ENCODE measurements around the gene RAN. TPM values are rescaled to one million over a fixed set of nuclear protein-coding genes. Genes with fewer than 3 reads are reported as not detected.

The RAN gene
- total RNA-seq, 3 donors from 2014 or later, result 258 to 389 (median 306) TPM

DNA sequence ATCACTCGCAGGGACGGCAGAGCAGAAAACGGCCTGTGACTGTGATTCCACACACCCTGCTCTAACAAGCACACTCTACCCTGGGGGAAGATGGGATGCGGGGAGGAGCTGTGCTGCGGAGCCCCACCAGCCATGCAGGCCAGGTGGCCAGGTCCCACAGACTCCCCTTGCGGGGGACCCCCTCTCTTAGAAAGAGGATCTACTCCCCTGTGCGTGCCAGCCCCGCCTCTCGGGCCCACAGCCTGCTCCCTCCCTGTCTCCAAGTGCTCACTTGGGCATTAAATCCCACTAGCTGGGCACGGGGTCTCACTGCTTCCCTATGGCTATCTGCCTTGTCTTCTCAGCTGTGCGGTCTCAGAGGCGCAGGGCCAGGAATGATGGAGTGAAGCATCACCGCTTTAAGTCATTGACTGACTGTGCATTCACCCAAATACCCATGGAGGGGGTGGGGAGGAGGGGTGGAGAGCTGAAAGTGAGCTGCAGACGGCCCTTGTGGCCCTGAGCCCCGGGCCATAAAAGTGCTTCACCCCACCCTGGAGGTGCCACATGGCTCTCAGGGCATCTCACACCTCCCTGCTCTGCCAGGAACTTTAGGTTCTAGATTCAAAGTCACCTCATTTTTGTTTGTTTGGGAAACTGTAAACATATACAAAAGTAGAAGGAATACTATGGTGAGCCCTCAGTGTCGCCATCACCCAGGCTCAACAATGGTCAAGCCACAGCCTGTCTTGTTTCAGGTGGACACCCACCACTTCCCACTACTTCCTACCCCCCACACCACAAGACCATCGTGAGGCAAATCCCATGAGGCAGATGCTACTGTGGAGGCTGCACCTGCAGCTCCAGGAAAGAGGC lies 42.2 kb upstream of the RAN start:
- no peaks in the 10 kb centered on the region for H3K9me3 ChIP-seq
- H3K4me1 ChIP-seq (ENCODE audit: low read depth), result no peaks in the 10 kb centered on the region
- DNase-seq (no peak), ATAC-seq (no peak)
- intact Hi-C loops (cut with DNase I, micrococcal nuclease), result no loop called here
- H3K36me3 ChIP-seq (ENCODE audit: low read depth), result no peaks in the 10 kb centered on the region
- no peak overlapping the region for H3K4me3 ChIP-seq
- TF ChIP-seq, protein P1, sequence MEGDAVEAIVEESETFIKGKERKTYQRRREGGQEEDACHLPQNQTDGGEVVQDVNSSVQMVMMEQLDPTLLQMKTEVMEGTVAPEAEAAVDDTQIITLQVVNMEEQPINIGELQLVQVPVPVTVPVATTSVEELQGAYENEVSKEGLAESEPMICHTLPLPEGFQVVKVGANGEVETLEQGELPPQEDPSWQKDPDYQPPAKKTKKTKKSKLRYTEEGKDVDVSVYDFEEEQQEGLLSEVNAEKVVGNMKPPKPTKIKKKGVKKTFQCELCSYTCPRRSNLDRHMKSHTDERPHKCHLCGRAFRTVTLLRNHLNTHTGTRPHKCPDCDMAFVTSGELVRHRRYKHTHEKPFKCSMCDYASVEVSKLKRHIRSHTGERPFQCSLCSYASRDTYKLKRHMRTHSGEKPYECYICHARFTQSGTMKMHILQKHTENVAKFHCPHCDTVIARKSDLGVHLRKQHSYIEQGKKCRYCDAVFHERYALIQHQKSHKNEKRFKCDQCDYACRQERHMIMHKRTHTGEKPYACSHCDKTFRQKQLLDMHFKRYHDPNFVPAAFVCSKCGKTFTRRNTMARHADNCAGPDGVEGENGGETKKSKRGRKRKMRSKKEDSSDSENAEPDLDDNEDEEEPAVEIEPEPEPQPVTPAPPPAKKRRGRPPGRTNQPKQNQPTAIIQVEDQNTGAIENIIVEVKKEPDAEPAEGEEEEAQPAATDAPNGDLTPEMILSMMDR (IDR thresholded peaks at IDR 0.05), result no peak

DNA sequence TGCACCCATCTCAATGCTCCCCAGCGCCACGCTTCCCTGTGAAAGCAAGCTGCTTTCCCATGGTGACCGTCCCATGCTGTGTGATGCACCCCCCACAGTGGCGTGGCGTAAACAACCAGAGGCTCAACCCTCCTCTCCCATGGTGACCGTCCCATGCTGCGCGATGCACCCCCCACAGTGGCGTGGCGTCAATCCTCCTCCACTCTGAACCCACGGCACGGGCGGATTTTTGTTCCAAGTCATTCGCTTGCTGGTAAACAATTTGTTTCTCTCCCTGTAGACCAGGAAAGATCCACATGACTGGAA lies 41.7 kb upstream of the RAN start:
- Histone ChIP-seq H3K9me3 (no peaks in the 10 kb centered on the region), H3K4me3 (no peak overlapping the region), H3K4me1 (ENCODE audit: low read depth) (no peaks in the 10 kb centered on the region), H3K36me3 (ENCODE audit: low read depth) (no peaks in the 10 kb centered on the region)
- TF ChIP-seq, protein P1 (IDR thresholded peaks at IDR 0.05), result no peak
- ATAC-seq (no peak), DNase-seq (no peak)
- intact Hi-C loops (cut with DNase I, micrococcal nuclease), result no loop called here

DNA sequence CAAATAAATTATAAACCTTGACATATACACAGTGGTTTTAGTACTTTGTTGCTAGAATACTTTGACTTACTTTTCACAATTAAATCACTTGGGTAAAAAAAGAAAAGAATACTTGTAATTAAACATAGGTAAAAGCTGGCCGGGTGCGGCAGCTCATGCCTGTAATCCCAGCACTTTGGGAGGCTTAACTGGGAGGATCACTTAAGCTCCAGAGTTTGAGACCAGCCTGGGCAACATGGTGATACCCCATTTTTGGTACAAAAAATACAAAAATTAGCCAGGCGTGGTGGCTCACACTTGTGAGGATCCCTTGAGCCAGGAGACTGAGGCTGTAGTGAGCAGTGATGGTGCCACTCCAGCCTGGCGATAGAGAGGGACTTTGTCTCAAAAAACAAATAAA lies 40.6 kb upstream of the RAN start:
- H3K4me1 ChIP-seq (ENCODE audit: low read depth), result no peaks in the 10 kb centered on the region
- ATAC-seq (no peak), DNase-seq (no peak)
- intact Hi-C loops (cut with DNase I, micrococcal nuclease), result no loop called here
- H3K36me3 ChIP-seq (ENCODE audit: low read depth), result no peaks in the 10 kb centered on the region
- no peaks in the 10 kb centered on the region for H3K9me3 ChIP-seq
- TF ChIP-seq, protein P1 (IDR thresholded peaks at IDR 0.05), result no peak
- no peak overlapping the region for H3K4me3 ChIP-seq

DNA sequence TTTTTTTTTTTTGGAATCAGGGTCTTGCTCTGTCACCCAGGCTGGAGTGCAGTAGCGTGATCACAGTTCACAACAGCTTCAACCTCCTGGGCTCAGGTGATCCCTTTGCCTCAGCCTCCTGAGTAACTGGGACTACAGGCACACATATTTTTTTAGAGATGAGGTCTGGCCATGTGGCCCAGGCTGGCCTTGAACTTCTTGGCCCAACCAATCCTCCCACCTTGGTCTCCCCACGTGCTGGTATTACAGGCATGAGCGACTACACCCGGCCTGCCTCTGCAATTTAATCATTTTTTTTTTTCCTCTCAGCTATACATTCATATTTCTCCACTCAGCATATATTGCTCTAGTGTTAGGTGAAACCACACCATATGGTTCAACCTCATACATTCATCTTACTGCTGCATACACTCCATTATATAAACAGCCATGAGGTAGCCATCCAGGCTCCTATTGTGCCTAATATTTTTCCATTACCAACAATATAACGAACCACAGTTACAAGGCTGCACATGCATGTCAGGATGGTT lies 39.9 kb upstream of the RAN start:
- intact Hi-C loops (cut with DNase I, micrococcal nuclease), result no loop called here
- TF ChIP-seq, protein P1 (IDR thresholded peaks at IDR 0.05), result no peak
- Histone ChIP-seq H3K4me1 (ENCODE audit: low read depth) (no peaks in the 10 kb centered on the region), H3K9me3 (no peaks in the 10 kb centered on the region), H3K36me3 (ENCODE audit: low read depth) (no peaks in the 10 kb centered on the region), H3K4me3 (no peak overlapping the region)
- DNase-seq (no peak), ATAC-seq (no peak)

DNA sequence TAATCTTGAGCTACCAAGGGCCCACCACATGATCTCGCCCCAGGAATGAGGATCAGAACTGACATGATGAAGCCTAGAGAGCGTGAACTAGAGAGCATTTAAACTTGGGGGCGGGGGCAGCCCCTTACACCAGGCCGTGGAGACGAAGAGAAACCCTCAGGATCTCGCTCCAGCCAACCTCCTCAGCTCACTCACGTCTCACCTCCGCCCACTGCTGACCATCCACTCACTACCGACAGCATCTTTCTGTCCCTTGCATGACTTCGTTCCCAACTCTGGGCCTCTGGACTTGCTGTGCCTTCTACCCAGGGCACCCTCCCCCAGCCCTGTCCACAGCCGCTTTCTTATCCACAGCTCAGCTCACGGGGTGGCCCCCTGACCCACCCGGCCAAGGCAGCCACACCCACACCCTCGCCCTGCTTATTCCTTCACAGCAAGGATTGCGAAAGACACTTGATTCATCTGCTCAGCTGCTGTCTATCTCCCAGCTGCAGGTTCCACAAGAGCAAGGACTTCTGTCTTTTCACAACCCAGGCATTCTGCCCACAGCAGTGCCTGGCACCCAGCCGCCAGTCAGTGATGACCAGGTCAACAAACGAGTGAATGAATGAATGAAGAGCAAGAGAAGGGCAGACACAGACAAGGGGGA lies 39.2 kb upstream of the RAN start:
- ATAC-seq (peak; percentile 26), DNase-seq (no peak)
- Histone ChIP-seq H3K4me1 (ENCODE audit: low read depth) (no peaks in the 10 kb centered on the region), H3K4me3 (no peak overlapping the region), H3K9me3 (no peaks in the 10 kb centered on the region), H3K36me3 (ENCODE audit: low read depth) (no peaks in the 10 kb centered on the region)
- TF ChIP-seq, protein P1 (IDR thresholded peaks at IDR 0.05), result no peak
- intact Hi-C loops (cut with DNase I, micrococcal nuclease), result no loop called here
